B cell (primary cell): Measurements from ENCODE around the gene FLCN.

Experiments used
- CTCF ChIP-seq: fragments of 200-600 bp; IDR thresholded peaks from one replicate; pipeline ENCODE4 v1.8.0; 2022; ENCODE audit warnings: antibody characterized with exemption, mild to moderate bottlenecking
- EZH2 ChIP-seq: IDR thresholded peaks from 2 replicates; pipeline ENCODE4 v1.6.1; 2012; ENCODE audit warnings: borderline replicate concordance, low read depth, mild to moderate bottlenecking, moderate library complexity, low read length; ENCODE audit not compliant: insufficient read depth, poor library complexity, severe bottlenecking

GRCh38 chr17:17170346-17170985, 66.5 kb downstream of the FLCN start:
- TF ChIP-seq CTCF = no peak
- TF ChIP-seq EZH2 = no peak
